DMS79 treated with DMSO at 0.1 percent for 48 hours (cell line): ENCODE measurements around the gene EMC8.
"Not testable (repeated sequence)": the region's sequence is repeated elsewhere in the genome, so short reads cannot be mapped to it uniquely, and the experiment has no call there.

Source experiments
- DNase-seq: peaks from one replicate; lab custom pipeline; 2025; lab: John Stamatoyannopoulos, UW

EMC8 gene

GRCh38 chr16:85799497-85800320, at the start of gene EMC8, which contains the start of gene COX4I1:
TSS of gene EMC8 (minus strand) at chr16:85799544. CDS start at chr16:85799295, 249 bp downstream.
TSS of gene COX4I1 (plus strand) at chr16:85799695. CDS start at chr16:85801206, 1,511 bp downstream.
- peak; percentile 36 for DNase-seq

GRCh38 chr16:85848986-85849385, 49.6 kb upstream of the EMC8 start:
- DNase-seq = peak; percentile 40

- no peak for DNase-seq
These were observed 48.6 kb upstream of the EMC8 start for GRCh38 chr16:85847681-85848601.

GRCh38 chr16:85847036-85847435, 47.7 kb upstream of the EMC8 start:
- DNase-seq = no peak

- no peak for DNase-seq
These were observed 47.1 kb upstream of the EMC8 start for GRCh38 chr16:85846461-85846860.

- no peak for DNase-seq
These were observed 45.9 kb upstream of the EMC8 start for GRCh38 chr16:85845266-85845665.

- no peak for DNase-seq
These were observed 45.4 kb upstream of the EMC8 start for GRCh38 chr16:85844786-85845185.

- no peak for DNase-seq
These were observed 44.8 kb upstream of the EMC8 start for GRCh38 chr16:85844169-85844481.

GRCh38 chr16:85843471-85844168, 44.3 kb upstream of the EMC8 start:
- DNase-seq = no peak

- no peak for DNase-seq
These were observed 43.5 kb upstream of the EMC8 start for GRCh38 chr16:85842848-85843247.

- DNase-seq = no peak
These were observed 43.1 kb upstream of the EMC8 start for GRCh38 chr16:85842435-85842834.

- no peak for DNase-seq
These were observed 41.5 kb upstream of the EMC8 start for GRCh38 chr16:85840801-85841200.

- DNase-seq = no peak
These were observed 41.1 kb upstream of the EMC8 start for GRCh38 chr16:85840395-85840794.

GRCh38 chr16:85839681-85840240, 40.4 kb upstream of the EMC8 start:
- DNase-seq = no peak

- no peak for DNase-seq
These were observed 39.7 kb upstream of the EMC8 start for GRCh38 chr16:85838876-85839585.

GRCh38 chr16:85838381-85838780, 39.0 kb upstream of the EMC8 start:
- DNase-seq = no peak

GRCh38 chr16:85837654-85838053, 38.3 kb upstream of the EMC8 start:
- DNase-seq = not testable (repeated sequence)

- DNase-seq = no peak
These were observed 37.6 kb upstream of the EMC8 start for GRCh38 chr16:85836706-85837582.

- no peak for DNase-seq
These were observed 36.8 kb upstream of the EMC8 start for GRCh38 chr16:85835956-85836705.
